ENCODE results near the gene CCDC47.

CCDC47 gene

GRCh38 chr17:63783522-63783921 is 10.1 kb upstream of the CCDC47 start:
- no peak for TF ChIP-seq CTCF (conservative IDR thresholded peaks at IDR 0.05; ENCODE audit: low read depth, low read length)
- no peak for DNase-seq (ENCODE audit: low read depth)
- H3K4me3 ChIP-seq (ENCODE audit: low read depth, low read length), result no peak overlapping the region

GRCh38 chr17:63780928-63781327 is 7.5 kb upstream of the CCDC47 start:
- no peak overlapping the region for H3K4me3 ChIP-seq (ENCODE audit: low read depth, low read length)
- DNase-seq (ENCODE audit: low read depth), result no peak
- TF ChIP-seq CTCF (conservative IDR thresholded peaks at IDR 0.05; ENCODE audit: low read depth, low read length), result no peak

GRCh38 chr17:63780507-63780906 is 7.1 kb upstream of the CCDC47 start:
- TF ChIP-seq CTCF (conservative IDR thresholded peaks at IDR 0.05; ENCODE audit: low read depth, low read length), result no peak
- DNase-seq (ENCODE audit: low read depth), result peak; percentile 48
- H3K4me3 ChIP-seq (ENCODE audit: low read depth, low read length), result no peak overlapping the region

GRCh38 chr17:63775420-63775819 is 2.0 kb upstream of the CCDC47 start:
- no peak for DNase-seq (ENCODE audit: low read depth)
- H3K4me3 ChIP-seq (ENCODE audit: low read depth, low read length), result peak overlapping the region; percentile 72
- TF ChIP-seq CTCF (conservative IDR thresholded peaks at IDR 0.05; ENCODE audit: low read depth, low read length), result no peak

- DNase-seq (ENCODE audit: low read depth), result no peak
- no peak for TF ChIP-seq CTCF (conservative IDR thresholded peaks at IDR 0.05; ENCODE audit: low read depth, low read length)
- peak overlapping the region; percentile 72 for H3K4me3 ChIP-seq (ENCODE audit: low read depth, low read length)
Observed at GRCh38 chr17:63774969-63775265, 1.5 kb upstream of the CCDC47 start.

- H3K4me3 ChIP-seq (ENCODE audit: low read depth, low read length), result peak within 1 kb of the TSS; percentile 72
- peak; percentile 32 for TF ChIP-seq CTCF (conservative IDR thresholded peaks at IDR 0.05; ENCODE audit: low read depth, low read length)
- DNase-seq (ENCODE audit: low read depth), result peak; percentile 67
Observed at GRCh38 chr17:63774141-63774968, 958 bp upstream of the CCDC47 start, which contains the start of gene DDX42. Gene DDX42, plus strand, starts transcription at chr17:63774170. Its CDS starts 12,880 bp downstream, at chr17:63787050.

GRCh38 chr17:63772801-63773271 is 561 bp downstream of the CCDC47 start:
- TF ChIP-seq CTCF (conservative IDR thresholded peaks at IDR 0.05; ENCODE audit: low read depth, low read length), result no peak
- peak overlapping the region; percentile 72 for H3K4me3 ChIP-seq (ENCODE audit: low read depth, low read length)
- DNase-seq (ENCODE audit: low read depth), result peak; percentile 56

Measured in choroid plexus epithelial cell (primary cell).